NCI-H526 treated with DMSO at 0.1 percent for 48 hours (cell line): ENCODE data around the gene TCF7L1.

Experiments used
- DNase-seq: peaks from one replicate; lab custom pipeline; 2025; lab: John Stamatoyannopoulos, UW

TCF7L1 gene

DNA sequence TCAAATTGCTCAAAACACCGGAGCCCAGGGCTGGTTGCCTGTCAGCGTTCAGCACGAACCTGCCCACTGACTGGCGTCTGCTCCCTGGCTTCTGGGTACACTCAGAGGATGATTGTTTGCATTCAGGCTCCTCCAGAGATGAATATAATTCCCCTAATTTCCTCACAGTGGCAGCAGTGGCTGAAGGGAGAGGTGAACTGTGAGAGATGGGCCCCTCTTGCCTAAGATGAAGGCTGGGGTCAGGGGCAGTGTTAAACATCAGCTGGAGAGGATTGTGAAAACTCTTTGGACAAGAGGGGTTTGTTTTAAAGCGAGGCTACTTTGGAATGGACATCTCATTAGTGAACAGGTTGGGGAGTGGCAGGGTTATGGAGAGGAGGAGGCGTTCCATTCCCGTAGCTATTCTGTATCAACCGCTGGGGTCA lies 31.0 kb downstream of the TCF7L1 start:
- no peak for DNase-seq

DNA sequence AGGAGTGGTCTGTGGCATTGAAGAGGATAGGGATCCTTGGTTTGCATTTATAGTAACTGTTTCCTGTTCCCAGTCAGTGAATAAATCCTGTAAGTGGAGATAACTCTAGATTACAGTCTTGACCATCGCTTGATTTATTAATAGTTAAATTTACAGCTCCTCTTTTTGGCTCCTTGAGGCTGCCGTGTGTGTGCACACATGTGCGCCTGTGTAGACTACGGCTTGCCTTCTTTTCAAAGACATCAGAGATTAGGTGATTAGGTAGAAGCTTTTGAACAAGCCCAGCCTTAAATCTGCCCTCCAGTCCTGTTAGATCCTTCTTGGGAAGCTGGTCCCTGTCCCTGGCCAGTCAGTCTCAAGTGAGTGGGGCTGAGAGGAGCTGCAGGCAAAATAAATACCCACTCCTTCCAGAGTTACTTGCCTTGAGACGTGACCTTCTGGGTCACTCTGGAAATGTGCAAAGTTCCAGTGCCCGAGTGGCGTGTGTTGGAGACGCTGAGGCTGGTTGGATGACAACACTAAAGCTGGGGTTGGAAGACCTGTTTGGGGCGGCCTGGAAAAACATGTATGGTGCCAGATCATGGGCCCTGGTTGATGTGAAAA lies 32.0 kb downstream of the TCF7L1 start:
- no peak for DNase-seq

- DNase-seq = no peak
Measured at GRCh38 chr2:85166021-85166420, 32.8 kb downstream of the TCF7L1 start.

- no peak for DNase-seq
Measured at GRCh38 chr2:85167479-85167878, 34.3 kb downstream of the TCF7L1 start.

DNA sequence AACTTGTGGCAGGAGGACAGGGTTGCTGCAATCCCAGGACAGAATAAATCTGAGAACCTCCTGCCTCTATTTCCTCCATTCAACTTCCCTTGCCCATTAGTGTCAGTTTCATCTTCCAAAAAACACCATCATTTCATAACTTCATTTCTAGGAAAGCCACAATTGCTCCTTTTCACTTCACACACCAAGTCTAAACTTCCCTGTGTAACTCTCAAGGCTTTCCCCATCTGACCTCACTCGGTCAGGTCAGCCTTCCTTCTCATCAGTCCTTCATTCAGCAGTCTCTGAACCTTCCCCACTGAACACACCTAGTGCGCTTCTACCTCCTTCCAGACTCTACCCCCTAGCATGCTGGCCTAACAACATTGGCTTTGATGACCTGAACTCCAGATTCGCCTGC lies 35.8 kb downstream of the TCF7L1 start:
- no peak for DNase-seq

GRCh38 chr2:85169581-85169980 lies 36.4 kb downstream of the TCF7L1 start:
- DNase-seq = no peak

DNA sequence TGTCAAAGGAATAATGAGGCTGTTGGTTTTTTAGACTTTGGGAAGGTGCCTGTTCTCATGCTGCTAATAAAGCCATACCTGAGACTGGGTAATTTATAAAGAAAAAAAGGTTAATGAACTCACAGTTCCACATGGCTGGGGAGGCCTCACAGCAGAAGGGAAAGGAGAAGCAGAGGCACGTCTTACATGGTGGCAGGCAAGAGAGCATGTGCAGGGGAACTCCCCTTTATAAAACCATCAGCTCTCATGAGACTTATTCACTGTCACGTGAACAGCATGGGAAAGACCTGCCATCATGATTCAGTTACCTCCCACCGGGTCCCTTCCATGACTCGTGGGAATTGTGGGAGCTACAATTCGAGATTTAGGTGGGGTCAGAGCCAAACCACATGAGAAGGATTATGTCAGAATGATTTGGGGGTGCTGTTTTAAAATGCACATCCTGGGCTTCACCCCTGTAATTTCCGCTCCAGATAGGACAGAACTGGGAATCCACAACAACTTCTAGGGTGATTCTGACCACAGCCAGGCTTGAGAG lies 37.8 kb downstream of the TCF7L1 start:
- no peak for DNase-seq

- DNase-seq = no peak
Measured at GRCh38 chr2:85171916-85172315, 38.7 kb downstream of the TCF7L1 start.

GRCh38 chr2:85173909-85174308 lies 40.7 kb downstream of the TCF7L1 start:
- DNase-seq = no peak

DNA sequence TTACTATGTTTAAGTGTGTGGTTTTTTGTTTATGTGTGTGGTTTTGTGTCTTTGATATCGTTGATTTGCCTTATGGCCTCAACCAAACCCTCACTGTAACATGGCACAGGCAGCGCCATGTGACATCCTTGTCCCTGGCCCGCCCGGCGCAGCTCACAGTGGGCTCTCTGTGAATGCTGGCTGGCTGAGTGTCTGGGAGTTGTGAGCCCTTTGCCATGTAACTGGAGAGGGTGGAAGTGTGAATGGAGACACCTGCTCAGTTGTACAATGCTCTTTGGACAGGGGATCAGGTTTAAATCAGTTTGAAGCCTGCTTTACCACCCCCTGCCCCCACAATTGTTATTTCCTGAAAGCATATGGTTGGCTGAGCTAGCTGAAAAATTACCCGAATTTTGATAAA lies 41.8 kb downstream of the TCF7L1 start:
- DNase-seq = no peak

- no peak for DNase-seq
Measured at GRCh38 chr2:85175369-85176299, 42.4 kb downstream of the TCF7L1 start.

- no peak for DNase-seq
Measured at GRCh38 chr2:85177031-85177824, 44.0 kb downstream of the TCF7L1 start.

DNA sequence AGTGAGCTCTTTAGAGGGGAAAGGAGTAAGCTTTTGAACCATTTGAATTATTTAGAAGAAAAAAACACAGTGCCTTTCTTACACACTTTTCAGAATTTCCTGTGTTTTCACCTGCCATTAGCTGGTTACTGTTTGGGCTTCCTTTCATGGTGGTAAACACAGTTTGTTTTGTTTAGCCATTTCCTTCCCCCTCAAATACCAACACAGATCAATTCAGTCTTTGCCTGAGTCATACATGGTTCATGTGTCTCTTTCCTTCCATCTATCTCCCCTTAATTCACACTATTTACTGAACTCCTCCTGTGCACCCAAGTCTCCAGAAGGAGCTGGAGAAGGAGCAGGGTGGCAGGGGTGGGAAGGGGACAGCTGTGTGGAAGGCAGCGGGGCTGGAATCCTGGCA lies 45.0 kb downstream of the TCF7L1 start:
- DNase-seq = no peak

GRCh38 chr2:85178980-85179411 lies 45.8 kb downstream of the TCF7L1 start:
- no peak for DNase-seq

- DNase-seq = no peak
Measured at GRCh38 chr2:85179541-85179940, 46.3 kb downstream of the TCF7L1 start.

- DNase-seq = no peak
Measured at GRCh38 chr2:85180322-85181133, 47.3 kb downstream of the TCF7L1 start.

- DNase-seq = no peak
Measured at GRCh38 chr2:85181134-85181631, 48.0 kb downstream of the TCF7L1 start.

DNA sequence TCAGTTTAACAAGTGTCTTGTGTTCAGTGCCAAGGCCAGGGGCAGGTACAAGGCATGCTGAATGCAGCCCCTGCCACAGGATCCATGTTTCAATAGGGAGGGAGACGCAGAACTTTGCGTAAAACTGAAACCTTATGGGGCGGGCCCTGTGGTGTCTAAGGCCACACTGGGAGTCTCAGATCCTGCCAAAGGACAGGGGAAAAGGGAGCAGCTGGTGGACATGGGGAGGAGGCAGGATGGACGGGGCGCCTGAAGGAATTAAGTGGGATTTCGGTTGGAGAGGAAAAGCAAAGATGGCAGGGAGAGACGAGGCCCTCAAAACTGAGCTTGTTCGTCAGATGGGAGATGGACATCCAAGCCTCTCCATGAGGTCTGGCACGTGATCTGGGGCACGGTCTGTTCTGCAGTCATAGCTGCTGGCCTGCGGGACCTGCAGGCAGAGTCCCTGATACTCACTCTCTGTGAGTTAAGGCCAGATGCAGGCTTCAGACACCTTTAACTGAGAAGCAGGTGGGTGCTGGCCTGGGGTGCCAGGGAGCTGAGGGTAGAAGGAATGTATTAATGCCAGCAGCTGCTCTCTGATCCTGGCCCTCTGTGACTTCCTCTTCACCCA lies 48.8 kb downstream of the TCF7L1 start:
- DNase-seq = no peak

DNA sequence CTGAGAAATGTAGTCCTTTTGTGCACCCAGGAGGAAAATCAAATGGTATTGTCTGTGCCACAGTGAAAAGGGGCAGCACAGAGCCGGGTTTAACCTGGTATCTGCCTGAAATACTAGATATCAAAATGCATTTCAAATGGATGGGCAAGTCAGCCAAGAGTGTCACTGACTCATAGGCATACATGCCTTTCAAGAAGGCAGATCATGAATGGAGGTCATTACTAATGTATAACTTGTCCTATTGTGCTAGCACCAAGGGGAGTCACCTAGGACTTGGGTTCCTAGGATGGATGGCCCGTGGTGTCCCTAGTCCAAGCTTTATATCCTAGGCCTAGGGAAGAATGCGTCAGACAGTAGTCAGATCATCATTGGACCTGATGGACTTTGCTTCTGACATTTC lies 49.9 kb downstream of the TCF7L1 start:
- DNase-seq = no peak

GRCh38 chr2:85183479-85183878 lies 50.3 kb downstream of the TCF7L1 start:
- DNase-seq = no peak

GRCh38 chr2:85184231-85184630 lies 51.0 kb downstream of the TCF7L1 start:
- no peak for DNase-seq
